Peyer's patch (tissue), 4 donors: ENCODE data around the gene COL26A1.

Source experiments
- CTCF ChIP-seq, 6 experiments: fragments of 450-650 bp in 4 of 6; fragments of 200-600 bp in 2 of 6; sonication (generic) in 1 of 6; IDR thresholded peaks; one replicate each; pipeline ENCODE4 v1.5.1; 2017 to 2019; ENCODE audit warnings: antibody characterized with exemption in 6 of 6, mild to moderate bottlenecking in 3 of 6, moderate library complexity in 1 of 6
- POLR2A ChIP-seq, 2 donors: fragments of 450-650 bp; IDR thresholded peaks; one replicate each; pipeline ENCODE4 v1.5.1; 2017; ENCODE audit warnings: antibody characterized with exemption in 2 of 2, mild to moderate bottlenecking in 2 of 2, moderate library complexity in 2 of 2

- no peak for TF ChIP-seq CTCF (IDR thresholded peaks at IDR 0.05)
- TF ChIP-seq POLR2A (IDR thresholded peaks at IDR 0.05) = no peak
These were observed 38.1 kb downstream of the COL26A1 start for GRCh38 chr7:101400751-101401150.
